Hepatocyte (in vitro differentiated cells): ENCODE data around the gene OSMR.

Source experiments
- EZH2 ChIP-seq: fragments of 200-600 bp; sonication (generic); IDR thresholded peaks from 2 replicates; pipeline ENCODE4 v1.6.1; 2016; ENCODE audit warnings: antibody characterized with exemption, mild to moderate bottlenecking, borderline replicate concordance
- EZH2phosphoT487 ChIP-seq: fragments of 200-600 bp; sonication (generic); IDR thresholded peaks from one replicate; pipeline ENCODE4 v1.6.1; 2018; ENCODE audit warnings: antibody characterized with exemption, mild to moderate bottlenecking, low read depth, moderate library complexity; ENCODE audit not compliant: unreplicated experiment, severe bottlenecking

DNA sequence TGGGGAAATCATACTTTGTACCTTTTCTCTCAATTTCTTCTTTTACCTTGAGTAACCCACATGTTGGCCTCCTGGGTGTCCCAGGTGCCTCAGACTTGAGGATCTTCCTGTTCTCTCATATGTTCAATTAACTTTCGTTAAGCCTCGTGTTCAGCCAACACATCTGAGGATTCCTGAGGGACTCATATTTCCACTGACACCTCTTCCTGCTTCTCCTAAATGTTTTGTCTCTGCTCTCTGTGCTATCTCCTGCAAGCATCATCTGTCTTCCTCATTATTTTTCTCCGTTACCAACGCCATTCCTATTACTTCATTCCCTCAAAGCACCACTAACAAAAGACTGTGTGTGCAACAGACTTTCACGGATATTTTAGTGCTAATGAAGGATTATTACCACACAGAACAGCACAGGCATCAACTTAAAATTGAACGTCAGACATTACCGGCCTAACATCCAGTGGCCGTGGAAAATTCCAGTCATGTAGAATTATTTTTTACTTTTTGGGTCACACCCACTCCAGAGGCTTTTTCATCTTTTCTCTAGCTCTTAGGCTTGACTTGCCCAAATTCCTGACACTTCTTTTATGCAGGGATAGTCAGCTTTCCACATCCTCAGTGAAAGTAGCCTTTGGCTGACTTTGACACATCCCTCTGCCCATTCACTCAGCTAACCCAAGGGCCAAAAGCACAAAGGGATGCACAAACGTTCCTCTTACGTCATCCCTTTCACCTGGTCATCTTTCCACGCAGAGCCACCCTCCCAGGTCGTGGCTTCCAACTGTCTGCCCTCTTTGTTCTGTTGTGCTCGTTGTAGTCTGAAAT lies 46.0 kb upstream of the OSMR start:
- TF ChIP-seq EZH2phosphoT487 (no peak), EZH2 (no peak)
